Measurements from ENCODE around the gene KLHDC4. TPM values are rescaled to one million over a fixed set of nuclear protein-coding genes. Genes with fewer than 3 reads are reported as not detected.
A peak's percentile ranks its signal among the peaks of the same experiment; 100 is the strongest.

Gene KLHDC4
- total and polyA plus RNA-seq, 9 of the 15 experiments (the other 6 are each of a cell fraction or from before 2014, with no cell fraction given) = 1.3 to 68.1 (median 32.8) TPM

- TF ChIP-seq ZNF592 (IDR thresholded peaks at IDR 0.05) (0 out of 2 replicates have a peak, but pooled peaks have one; percentile 39), NFYB (IDR thresholded peaks at IDR 0.05; ENCODE audit: extremely low read depth, insufficient read length) (no peak), NBN (IDR thresholded peaks at IDR 0.05; ENCODE audit: low read depth) (no peak)
Measured at GRCh38 chr16:87723226-87723623, 42.6 kb downstream of the KLHDC4 start (continued).

- WGBS (ENCODE audit: insufficient coverage, low coverage, missing lambda C conversion rate) = 91% methylated on average over 18 of the region's 19 CpGs
- CTCF ChIA-PET (ENCODE audit: low intra/inter-chr PET ratio) = no interaction called here
- ATAC-seq = no peak
- TF ChIP-seq SP1 (CRISPR knock-in tag; IDR thresholded peaks at IDR 0.05) = no peak
- TF ChIP-seq, protein P1, sequence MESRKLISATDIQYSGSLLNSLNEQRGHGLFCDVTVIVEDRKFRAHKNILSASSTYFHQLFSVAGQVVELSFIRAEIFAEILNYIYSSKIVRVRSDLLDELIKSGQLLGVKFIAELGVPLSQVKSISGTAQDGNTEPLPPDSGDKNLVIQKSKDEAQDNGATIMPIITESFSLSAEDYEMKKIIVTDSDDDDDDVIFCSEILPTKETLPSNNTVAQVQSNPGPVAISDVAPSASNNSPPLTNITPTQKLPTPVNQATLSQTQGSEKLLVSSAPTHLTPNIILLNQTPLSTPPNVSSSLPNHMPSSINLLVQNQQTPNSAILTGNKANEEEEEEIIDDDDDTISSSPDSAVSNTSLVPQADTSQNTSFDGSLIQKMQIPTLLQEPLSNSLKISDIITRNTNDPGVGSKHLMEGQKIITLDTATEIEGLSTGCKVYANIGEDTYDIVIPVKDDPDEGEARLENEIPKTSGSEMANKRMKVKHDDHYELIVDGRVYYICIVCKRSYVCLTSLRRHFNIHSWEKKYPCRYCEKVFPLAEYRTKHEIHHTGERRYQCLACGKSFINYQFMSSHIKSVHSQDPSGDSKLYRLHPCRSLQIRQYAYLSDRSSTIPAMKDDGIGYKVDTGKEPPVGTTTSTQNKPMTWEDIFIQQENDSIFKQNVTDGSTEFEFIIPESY (CRISPR knock-in tag; IDR thresholded peaks at IDR 0.05) = peak; percentile 57; the same call in 1 of the 2 replicates
- TF ChIP-seq ZNF263 (CRISPR knock-in tag; IDR thresholded peaks at IDR 0.05; ENCODE audit: borderline replicate concordance) = 0 out of 2 replicates have a peak, but pooled peaks have one; percentile 63
- no peak for TF ChIP-seq VEZF1 (CRISPR knock-in tag; IDR thresholded peaks at IDR 0.05)
- H3K9me1 ChIP-seq (ENCODE audit: control insufficient read depth, insufficient read depth, low read length) = peaks cover 15% of the 10 kb centered on the region
- in situ Hi-C loops (cut with MboI) (no loop called here), intact Hi-C loops (cut with micrococcal nuclease) (no loop called here)
- no peak for FAIRE-seq
- peaks cover 31 to 51% of the 10 kb centered on the region in 2 experiments for H3K4me1 ChIP-seq (replicated peaks in 1 of 2; ENCODE audit: control insufficient read depth in 2 of 2, insufficient read depth in 2 of 2, low read length in 2 of 2)
- DNase-seq (ENCODE audit: extremely low read depth in 1 of 4, low spot score in 3 of 4) = no peak
- H3K4me3 ChIP-seq = no peak overlapping the region
- peak overlapping the region; percentile 38; the same call in 1 of the 3 replicates for H3K27ac ChIP-seq (ENCODE audit: extremely low read depth, low read depth, low read length)
- no TSS peak for BruUV-seq (replicated peaks)
- H4K20me1 ChIP-seq (replicated peaks; ENCODE audit: control insufficient read depth, insufficient read depth, low read length) = peaks cover 3% of the 10 kb centered on the region
- POLR2A ChIA-PET = interaction anchor here (0.6 to 1.5 kb wide), 5 partner anchors 10 to 141 kb away, joined by 3 to 7 read pairs (median 4); no protein-coding TSS in a partner anchor
- H3K36me3 ChIP-seq (ENCODE audit: control insufficient read depth, insufficient read depth, low read length) = peaks cover 58% of the 10 kb centered on the region
- peak overlapping the region in 1 of 2 experiments; percentile 87; a peak in 2 of 4 replicates for H3K9ac ChIP-seq (ENCODE audit: insufficient read depth in 1 of 2, low read depth in 2 of 2, low read length in 2 of 2)
- no peaks in the 10 kb centered on the region for H3K9me3 ChIP-seq (replicated peaks; ENCODE audit: control insufficient read depth, insufficient read depth, low read depth, low read length)
- H3K27me3 ChIP-seq (ENCODE audit: control insufficient read depth in 2 of 2, insufficient read depth in 2 of 2, low read length in 2 of 2) = no peaks in the 10 kb centered on the region
- H2AFZ ChIP-seq (ENCODE audit: low read depth, low read length) = no peak overlapping the region
- H3K4me2 ChIP-seq (ENCODE audit: insufficient read depth, low read length) = peak overlapping the region; percentile 84
- H3K79me2 ChIP-seq (ENCODE audit: control insufficient read depth, insufficient read depth, low read length) = peaks cover 35% of the 10 kb centered on the region
Measured at GRCh38 chr16:87722590-87723225, 43.1 kb downstream of the KLHDC4 start.
